HAP-1 (cell line): Measurements from ENCODE around the gene CECR2.
A peak's percentile ranks its signal among the peaks of the same experiment; 100 is the strongest.
"Not testable (repeated sequence)": the region's sequence is repeated elsewhere in the genome, so short reads cannot be mapped to it uniquely, and the experiment has no call there.

Experiments
- DNase-seq, 2 experiments: peaks; one replicate each; pipeline ENCODE4 v3.0.0-alpha.2; 2016 to 2020; ENCODE audit warnings: low spot score in 2 of 2
- H3K27me3 ChIP-seq: fragments of 250-450 bp; sonication (Bioruptor Pico); 2 replicates; pipeline ENCODE4 v1.5.1; 2020; ENCODE audit warnings: low read depth, mild to moderate bottlenecking, moderate library complexity
- H3K36me3 ChIP-seq: fragments of 250-450 bp; sonication (Bioruptor Pico); replicated peaks from 2 replicates; pipeline ENCODE4 v1.5.1; 2020; ENCODE audit warnings: mild to moderate bottlenecking
- H3K4me1 ChIP-seq: fragments of 250-450 bp; sonication (Bioruptor Pico); 2 replicates; pipeline ENCODE4 v1.5.1; 2020; ENCODE audit warnings: mild to moderate bottlenecking
- H3K4me3 ChIP-seq: fragments of 250-450 bp; sonication (Bioruptor Pico); 2 replicates; pipeline ENCODE4 v1.5.1; 2020; ENCODE audit warnings: mild to moderate bottlenecking, moderate library complexity
- H3K9me3 ChIP-seq: fragments of 250-450 bp; sonication (Bioruptor Pico); 2 replicates; pipeline ENCODE4 v1.5.1; 2020; ENCODE audit warnings: mild to moderate bottlenecking, moderate library complexity
- in situ Hi-C: fragments of 300-500 bp; cut with MboI; formaldehyde crosslinking; loops from 3 replicates; pipeline ENCODE4 v1.14.3; 2020; ENCODE audit warnings: low sequenced_read_pairs, inconsistent platforms, mixed read lengths

Gene CECR2

DNA sequence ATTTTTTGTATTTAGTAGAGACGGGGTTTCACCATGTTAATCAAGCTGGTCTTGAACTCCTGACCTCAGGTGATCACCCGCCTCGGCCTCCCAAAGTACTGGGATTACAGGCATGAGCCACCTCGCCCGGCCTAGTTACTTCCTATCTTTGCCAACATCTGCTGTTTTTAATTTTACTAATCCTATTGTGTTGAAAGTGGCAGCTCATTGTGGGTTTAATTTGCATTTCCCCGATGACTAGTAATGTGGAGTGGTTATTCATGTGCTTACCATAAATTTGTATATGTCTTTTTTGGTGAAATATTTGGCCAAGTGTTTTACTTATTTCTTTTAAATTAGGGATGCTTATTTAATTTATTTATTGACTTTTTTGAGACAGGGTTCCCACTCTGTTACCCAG, 119.8 kb downstream of the CECR2 start:
- peak; percentile 45 to 47 for DNase-seq
- Histone ChIP-seq H3K9me3 (no peaks in the 10 kb centered on the region), H3K4me3 (no peak overlapping the region), H3K36me3 (no peaks in the 10 kb centered on the region), H3K4me1 (peaks cover 4% of the 10 kb centered on the region; the same call in 1 of the 2 replicates), H3K27me3 (no peaks in the 10 kb centered on the region)
- in situ Hi-C loops, result no loop called here

GRCh38 chr22:17491090-17491640, 121.9 kb downstream of the CECR2 start:
- in situ Hi-C loops, result no loop called here
- peaks cover 4% of the 10 kb centered on the region; the same call in 1 of the 2 replicates for H3K4me1 ChIP-seq
- no peaks in the 10 kb centered on the region for H3K9me3 ChIP-seq
- DNase-seq, result no peak
- no peaks in the 10 kb centered on the region for H3K36me3 ChIP-seq
- no peak overlapping the region for H3K4me3 ChIP-seq
- H3K27me3 ChIP-seq, result no peaks in the 10 kb centered on the region

GRCh38 chr22:17492247-17492646, 123.0 kb downstream of the CECR2 start:
- in situ Hi-C loops, result no loop called here
- Histone ChIP-seq H3K9me3 (no peaks in the 10 kb centered on the region), H3K4me3 (no peak overlapping the region), H3K36me3 (no peaks in the 10 kb centered on the region), H3K27me3 (no peaks in the 10 kb centered on the region), H3K4me1 (peaks cover 4% of the 10 kb centered on the region; the same call in 1 of the 2 replicates)
- DNase-seq, result no peak

DNA sequence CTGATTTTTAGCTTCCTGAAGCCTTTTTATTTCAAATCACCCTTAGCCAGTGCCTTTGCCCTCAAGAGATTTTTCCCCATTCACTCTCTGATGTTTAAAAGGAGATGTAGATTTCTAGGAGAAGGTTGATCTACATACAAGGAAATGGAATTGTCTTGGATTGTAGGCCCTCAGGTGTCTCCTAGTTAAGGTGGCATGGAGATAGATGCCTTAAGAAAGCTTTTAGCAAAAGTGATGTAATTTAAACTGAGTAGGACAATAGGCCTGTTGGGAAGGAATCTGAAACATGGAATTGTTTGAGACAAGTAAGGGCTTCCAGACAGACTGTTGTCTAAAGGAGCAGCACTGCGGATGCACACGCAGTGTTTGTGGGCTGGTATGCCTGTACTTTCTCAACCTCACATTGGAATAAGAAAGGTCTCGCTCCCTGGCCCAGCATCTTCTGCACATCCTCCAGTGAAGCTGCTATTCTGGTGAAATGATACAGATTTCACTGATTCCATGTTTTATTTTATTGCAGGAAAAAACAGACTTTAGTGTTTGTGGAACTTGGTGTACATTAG, 124.2 kb downstream of the CECR2 start:
- in situ Hi-C loops, result no loop called here
- DNase-seq, result no peak
- Histone ChIP-seq H3K4me1 (peaks cover 2% of the 10 kb centered on the region; the same call in 1 of the 2 replicates), H3K9me3 (no peaks in the 10 kb centered on the region), H3K4me3 (no peak overlapping the region), H3K36me3 (0 out of 2 replicates have a peak, but pooled peaks cover 5% of the 10 kb centered on the region), H3K27me3 (no peaks in the 10 kb centered on the region)

GRCh38 chr22:17496841-17497240, 127.6 kb downstream of the CECR2 start:
- H3K9me3 ChIP-seq, result no peaks in the 10 kb centered on the region
- H3K4me3 ChIP-seq, result no peak overlapping the region
- H3K4me1 ChIP-seq, result no peaks in the 10 kb centered on the region
- in situ Hi-C loops, result no loop called here
- DNase-seq, result no peak
- no peaks in the 10 kb centered on the region for H3K27me3 ChIP-seq
- H3K36me3 ChIP-seq, result peaks cover 11% of the 10 kb centered on the region

DNA sequence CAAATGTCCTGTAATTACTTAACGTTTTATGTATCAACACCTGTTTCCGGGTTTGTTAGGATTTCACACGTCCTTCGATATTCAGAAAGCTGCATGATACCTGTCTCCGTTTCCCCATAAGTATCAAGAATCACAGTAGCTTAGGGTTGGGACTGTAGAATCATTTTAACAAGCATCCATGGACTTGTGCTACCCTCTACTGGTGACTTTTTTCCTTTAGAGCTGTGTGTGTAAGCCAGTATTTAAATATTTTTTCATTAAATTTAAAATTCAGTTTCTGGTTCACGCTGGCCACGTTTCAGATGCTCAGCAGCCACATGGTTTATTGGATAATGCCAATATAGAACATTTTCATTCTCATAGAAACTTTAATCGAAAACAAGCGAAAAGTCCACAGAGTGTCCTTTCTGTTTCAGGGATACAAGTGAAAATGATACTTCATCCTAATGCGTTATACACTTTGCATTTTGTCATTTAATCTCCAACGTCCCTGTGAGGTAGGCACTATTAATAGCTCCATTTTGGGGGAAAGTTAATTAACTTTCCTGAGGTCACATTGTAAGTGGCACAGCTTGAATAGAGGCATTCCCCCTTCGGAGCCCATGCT, 132.5 kb downstream of the CECR2 start:
- Histone ChIP-seq H3K9me3 (no peaks in the 10 kb centered on the region), H3K4me1 (no peaks in the 10 kb centered on the region), H3K27me3 (no peaks in the 10 kb centered on the region), H3K36me3 (peaks cover 31% of the 10 kb centered on the region), H3K4me3 (no peak overlapping the region)
- peak; percentile 48 to 74 for DNase-seq
- in situ Hi-C loops, result loop anchor here (5.0 to 10.0 kb wide), 2 partner anchors 137 to 329 kb away; partner anchors contain the start of gene CECR2

- no peak for DNase-seq
- Histone ChIP-seq H3K9me3 (no peaks in the 10 kb centered on the region), H3K36me3 (peaks cover 22% of the 10 kb centered on the region), H3K4me1 (no peaks in the 10 kb centered on the region), H3K27me3 (no peaks in the 10 kb centered on the region), H3K4me3 (no peak overlapping the region)
- in situ Hi-C loops, result loop anchor here (10.0 kb wide), 1 partner anchor 143 kb away; the partner anchor contains the start of gene CECR2
These were observed 138.8 kb downstream of the CECR2 start for GRCh38 chr22:17508110-17508509.

GRCh38 chr22:17512960-17513359, 143.7 kb downstream of the CECR2 start:
- H3K36me3 ChIP-seq, result peaks cover 6% of the 10 kb centered on the region
- H3K27me3 ChIP-seq, result no peaks in the 10 kb centered on the region
- no peak overlapping the region for H3K4me3 ChIP-seq
- no peaks in the 10 kb centered on the region for H3K9me3 ChIP-seq
- no peaks in the 10 kb centered on the region for H3K4me1 ChIP-seq
- in situ Hi-C loops, result no loop called here
- no peak for DNase-seq

- Histone ChIP-seq H3K36me3 (peaks cover 6% of the 10 kb centered on the region), H3K4me3 (no peak overlapping the region), H3K27me3 (no peaks in the 10 kb centered on the region), H3K4me1 (no peaks in the 10 kb centered on the region), H3K9me3 (no peaks in the 10 kb centered on the region)
- in situ Hi-C loops, result no loop called here
- DNase-seq, result no peak
These were observed 144.4 kb downstream of the CECR2 start for GRCh38 chr22:17513612-17514011.

- Histone ChIP-seq H3K4me1 (no peaks in the 10 kb centered on the region), H3K4me3 (no peak overlapping the region), H3K36me3 (peaks cover 6% of the 10 kb centered on the region), H3K9me3 (no peaks in the 10 kb centered on the region), H3K27me3 (no peaks in the 10 kb centered on the region)
- no peak for DNase-seq
- in situ Hi-C loops, result no loop called here
These were observed 144.8 kb downstream of the CECR2 start for GRCh38 chr22:17514084-17514483.

DNA sequence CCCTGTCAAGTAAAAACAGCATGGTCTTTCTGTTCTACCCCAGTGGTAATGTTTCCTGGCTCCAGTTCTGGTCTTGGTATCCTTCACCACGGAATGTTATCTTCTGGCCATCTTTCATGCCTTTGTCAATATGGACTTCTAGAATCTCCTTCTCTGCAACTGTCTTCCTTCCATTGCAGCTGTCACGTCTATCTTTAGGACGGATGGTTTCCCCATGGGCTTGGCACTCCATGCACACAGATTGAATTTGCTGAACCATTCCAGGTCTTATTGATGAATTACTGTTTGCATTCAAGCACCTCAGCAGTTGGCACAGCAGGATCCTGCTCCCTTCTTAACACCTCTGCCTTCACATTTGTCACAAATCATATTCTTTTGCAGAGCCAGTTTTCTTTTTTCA, 149.1 kb downstream of the CECR2 start:
- no peak overlapping the region for H3K4me3 ChIP-seq
- DNase-seq, result no peak
- no peaks in the 10 kb centered on the region for H3K36me3 ChIP-seq
- no peaks in the 10 kb centered on the region for H3K27me3 ChIP-seq
- in situ Hi-C loops, result no loop called here
- no peaks in the 10 kb centered on the region for H3K4me1 ChIP-seq
- H3K9me3 ChIP-seq, result no peaks in the 10 kb centered on the region

- H3K27me3 ChIP-seq, in situ Hi-C loops, H3K4me3 ChIP-seq, H3K9me3 ChIP-seq, H3K36me3 ChIP-seq, DNase-seq, H3K4me1 ChIP-seq: not testable (repeated sequence)
These were observed 152.7 kb downstream of the CECR2 start for GRCh38 chr22:17521971-17522370.

GRCh38 chr22:17523925-17524324, 154.7 kb downstream of the CECR2 start:
- no peak for DNase-seq
- Histone ChIP-seq H3K27me3 (no peaks in the 10 kb centered on the region), H3K36me3 (peaks cover 4% of the 10 kb centered on the region; the same call in 1 of the 2 replicates)

GRCh38 chr22:17536269-17536668, 167.0 kb downstream of the CECR2 start:
- in situ Hi-C loops, result no loop called here
- H3K4me1 ChIP-seq, result peaks cover 5% of the 10 kb centered on the region
- no peak for DNase-seq
- no peaks in the 10 kb centered on the region for H3K9me3 ChIP-seq
- H3K36me3 ChIP-seq, result peaks cover 18% of the 10 kb centered on the region
- H3K27me3 ChIP-seq, result no peaks in the 10 kb centered on the region
- no peak overlapping the region for H3K4me3 ChIP-seq

More at GRCh38 chr22:17523925-17524324, 154.7 kb downstream of the CECR2 start:
- in situ Hi-C loops, result no loop called here
- no peaks in the 10 kb centered on the region for H3K9me3 ChIP-seq
- no peak overlapping the region for H3K4me3 ChIP-seq
- no peaks in the 10 kb centered on the region for H3K4me1 ChIP-seq
